Activated effector memory CD4-positive, alpha-beta T cell treated with anti-CD3 and anti-CD28 coated beads, Interleukin-2, amount 50 U/mL, for 16 hours (primary cell): ENCODE data around the gene ADARB2.

Experiments
- DNase-seq: peaks from one replicate; pipeline ENCODE4 v3.0.0-alpha.2; 2020

ADARB2 gene

DNA sequence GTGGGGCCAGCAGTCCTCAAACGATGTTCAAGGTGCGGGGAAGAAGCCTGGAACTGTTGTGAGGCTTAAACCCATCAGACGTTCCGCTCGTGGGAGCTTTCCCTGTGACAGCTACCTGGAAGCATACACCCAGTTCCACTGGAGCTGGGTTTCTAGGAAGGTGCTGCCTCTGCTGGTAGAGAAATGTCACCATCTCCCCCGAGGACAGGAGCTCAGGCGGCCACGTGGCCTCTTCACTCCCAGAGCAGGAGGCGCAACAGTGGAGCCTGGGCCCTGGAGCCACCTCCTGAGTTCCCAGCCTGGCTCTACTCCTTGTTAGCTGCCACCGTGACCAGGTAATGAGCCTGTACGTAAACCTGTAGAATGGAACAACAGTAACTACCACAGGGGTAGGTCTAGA lies 156.1 kb downstream of the ADARB2 start:
- no peak for DNase-seq

DNA sequence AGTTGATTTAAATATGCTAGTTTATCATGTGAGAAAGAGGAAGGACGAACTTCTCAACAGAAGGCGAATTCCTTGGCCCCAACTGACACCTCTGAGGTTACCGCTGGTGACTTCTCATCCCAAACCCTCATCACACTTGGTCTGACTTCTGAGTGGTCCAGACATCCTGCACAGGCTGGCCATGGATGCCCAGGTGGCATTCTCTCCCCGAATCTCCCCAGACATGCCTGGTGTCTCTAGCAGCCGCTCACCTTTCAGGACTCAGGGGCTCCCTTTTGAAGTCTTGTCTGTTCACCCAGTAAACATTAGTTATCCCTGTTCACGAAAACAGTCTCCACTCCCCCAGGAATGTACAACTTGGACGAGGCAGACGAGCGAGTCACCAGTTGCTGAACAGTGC lies 157.7 kb downstream of the ADARB2 start:
- DNase-seq, result no peak

DNA sequence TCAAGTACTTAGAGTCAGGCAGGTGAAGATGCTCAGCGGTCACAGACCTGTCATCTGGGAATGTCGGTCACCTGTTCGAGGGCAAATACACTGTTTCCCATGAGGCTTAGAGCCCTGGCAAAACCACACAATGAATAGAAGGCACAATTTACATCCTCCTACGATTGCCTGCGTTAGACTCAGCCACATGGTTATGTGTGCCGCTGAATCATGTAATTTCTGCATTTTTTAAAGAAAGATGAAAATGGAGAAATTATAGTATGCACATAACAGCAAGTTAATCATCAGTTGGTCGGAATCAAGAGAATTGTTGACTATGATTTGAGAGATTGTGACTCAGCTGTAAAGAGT lies 158.2 kb downstream of the ADARB2 start:
- no peak for DNase-seq

DNA sequence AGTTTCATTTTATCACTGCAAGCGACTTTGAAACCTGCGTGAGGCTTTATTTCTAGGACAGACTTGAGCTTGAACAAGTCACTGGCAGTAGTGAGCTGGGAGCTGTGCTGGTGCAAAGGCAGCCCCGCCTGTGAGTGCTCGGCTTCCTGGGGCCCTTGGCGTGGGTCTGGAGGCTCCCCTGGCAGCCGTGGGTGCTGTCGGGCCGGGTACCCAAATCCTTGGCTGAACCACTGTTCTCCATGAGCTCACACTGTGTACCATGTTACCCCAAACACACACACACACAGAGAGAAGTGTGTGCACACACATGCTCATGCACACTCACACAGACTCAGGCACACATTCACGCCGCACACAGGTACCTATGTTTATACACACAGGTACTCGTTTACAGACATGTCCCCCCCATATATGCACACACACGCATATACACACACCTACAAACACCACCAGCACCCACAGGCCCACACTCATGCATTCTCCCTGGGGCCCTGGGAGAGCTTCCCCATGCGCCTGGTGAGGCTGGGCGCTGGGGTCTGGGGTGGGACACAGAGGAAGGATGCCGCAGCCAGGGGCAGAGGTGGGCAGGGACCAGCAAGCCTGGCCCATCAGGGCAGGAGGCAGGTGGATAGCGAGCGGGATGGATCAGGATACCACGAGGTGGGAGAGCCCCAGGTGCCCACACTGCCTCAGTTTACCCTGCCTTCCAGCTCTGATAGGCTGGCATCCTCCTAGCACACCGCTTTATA lies 158.8 kb downstream of the ADARB2 start:
- DNase-seq, result no peak

DNA sequence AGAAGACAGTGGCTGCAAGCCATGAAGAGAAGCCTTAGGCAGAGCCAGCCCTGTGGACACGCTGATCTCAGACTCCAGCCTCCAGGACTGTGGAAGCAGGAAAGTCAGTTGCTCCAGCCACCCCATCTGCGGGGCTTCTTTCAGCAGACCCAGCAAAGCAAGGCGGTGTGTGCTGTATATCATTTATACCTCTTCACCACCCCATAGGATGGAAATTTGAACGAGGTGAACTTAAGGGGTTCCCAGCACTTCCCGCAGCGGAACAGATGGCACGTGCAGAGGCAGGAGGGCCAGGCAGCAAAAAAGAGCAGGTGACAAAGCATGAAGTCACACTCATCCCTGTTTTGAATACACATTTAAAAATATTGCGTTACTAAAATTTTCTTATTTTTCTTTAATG lies 159.4 kb downstream of the ADARB2 start:
- DNase-seq, result no peak

DNA sequence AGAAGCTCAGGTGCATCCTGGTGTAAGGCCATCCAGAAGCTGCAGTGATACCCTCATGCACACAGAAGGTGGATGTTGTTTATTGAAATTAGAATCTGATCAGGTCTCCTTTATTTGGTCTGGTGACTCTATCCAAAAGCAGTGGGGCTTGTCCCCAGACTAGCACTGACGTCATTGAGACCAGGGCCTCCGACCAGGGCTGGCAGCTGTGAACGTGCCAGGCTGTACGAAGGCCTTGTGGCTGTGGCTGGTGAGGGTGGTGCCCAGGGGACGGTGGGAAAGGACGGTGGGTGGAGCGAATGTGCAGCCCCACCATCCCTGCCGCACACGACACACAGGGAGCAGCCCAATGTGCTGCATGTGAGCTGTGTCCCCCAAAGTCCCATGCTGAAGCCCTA lies 160.0 kb downstream of the ADARB2 start:
- no peak for DNase-seq

DNA sequence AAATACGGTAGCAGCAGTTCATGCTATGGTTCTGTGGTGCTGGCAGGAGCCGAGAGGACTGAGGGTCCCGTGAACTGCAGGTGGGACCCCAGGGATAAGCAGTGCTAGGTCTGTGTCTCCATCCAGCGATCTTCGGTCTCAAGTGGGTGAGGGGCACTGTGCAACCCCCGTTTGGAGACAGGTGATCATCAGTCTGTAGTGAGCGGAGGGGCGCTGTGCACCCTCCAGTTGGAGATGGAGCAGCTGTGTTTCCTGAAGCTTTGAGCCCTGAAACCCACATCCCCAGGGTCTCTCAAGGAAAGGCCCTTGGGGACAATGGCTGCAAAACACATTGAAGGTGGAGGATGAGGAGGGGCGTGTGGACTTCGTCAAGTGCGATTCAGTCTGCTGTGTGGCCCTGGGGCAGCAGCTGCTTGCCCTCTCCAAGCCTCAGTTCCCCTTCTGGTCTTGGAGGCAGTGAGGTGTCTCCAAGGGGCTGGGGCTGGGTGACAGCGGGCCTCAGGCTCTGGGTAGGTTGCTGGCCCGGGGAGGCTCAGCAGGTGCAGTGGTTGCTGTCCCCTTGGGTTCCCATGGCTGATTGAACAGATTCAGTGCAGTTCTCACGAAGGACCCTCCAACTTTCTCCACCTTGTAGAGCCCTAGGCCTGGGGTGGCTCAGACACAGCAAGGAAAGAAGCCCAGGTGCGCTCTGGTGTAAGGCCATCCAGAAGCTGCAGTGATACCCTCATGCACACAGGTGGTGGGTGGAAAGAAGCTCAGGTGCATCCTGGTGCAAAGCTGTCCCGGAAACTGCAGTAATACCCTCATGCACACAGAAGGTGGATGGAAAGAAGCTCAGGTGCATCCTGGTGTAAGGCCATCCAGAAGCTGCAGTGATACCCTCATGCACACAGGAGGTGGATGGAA lies 160.6 kb downstream of the ADARB2 start:
- DNase-seq, result no peak

DNA sequence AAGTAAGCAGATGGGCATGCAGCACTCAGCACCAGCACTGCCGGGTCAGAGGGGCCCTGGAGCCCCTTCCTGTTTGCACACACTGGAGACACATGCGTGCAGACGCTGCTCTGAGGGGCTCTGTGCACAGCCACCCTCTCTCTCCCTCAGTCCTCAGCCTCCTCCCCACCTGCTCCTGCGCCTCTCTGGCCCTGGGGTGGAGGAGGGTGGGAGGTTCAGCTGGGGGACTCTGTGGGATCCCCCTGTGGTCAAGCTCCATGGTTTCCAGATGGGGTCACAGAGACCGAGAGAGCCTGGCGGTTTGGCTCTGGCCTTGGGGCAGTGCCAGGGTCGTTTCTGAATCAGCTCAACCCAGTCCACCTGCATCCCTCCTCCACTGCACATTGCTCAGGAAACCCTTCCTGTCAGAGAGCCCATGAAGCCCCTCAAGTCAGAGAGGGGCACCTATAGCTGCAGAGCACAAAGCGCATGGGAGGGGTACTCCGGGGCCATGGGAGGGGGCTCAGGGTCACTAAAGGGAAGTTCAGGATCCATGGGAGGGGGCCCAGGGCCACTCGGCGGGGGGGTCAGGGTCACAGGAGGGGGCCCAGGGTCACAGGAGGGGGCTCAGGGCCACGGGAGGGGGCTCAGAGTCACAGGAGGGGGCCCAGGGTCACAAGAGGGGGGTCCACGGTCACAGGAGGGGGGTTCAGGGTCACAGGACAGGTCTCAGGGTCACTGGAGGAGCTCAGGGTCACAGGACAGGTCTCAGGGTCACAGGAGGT lies 161.7 kb downstream of the ADARB2 start:
- DNase-seq, result no peak

DNA sequence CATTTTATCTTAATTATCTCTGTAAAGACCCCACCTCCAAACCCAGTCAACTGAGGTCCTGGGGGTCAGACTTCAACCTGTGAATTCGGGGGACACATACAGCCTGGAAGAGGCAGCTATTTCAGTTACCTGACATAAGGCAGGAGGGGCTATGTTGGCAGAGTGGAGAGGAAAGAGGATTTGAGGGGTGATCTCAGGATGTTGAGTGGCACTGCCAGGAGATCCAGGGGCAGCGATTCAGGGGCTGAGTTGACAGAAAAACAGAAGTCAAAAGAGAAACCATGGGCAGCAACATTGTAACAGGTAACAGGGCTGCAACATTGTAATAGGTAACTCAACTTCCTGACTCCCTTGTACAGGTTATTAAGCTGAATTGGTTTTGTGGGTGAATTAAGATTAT lies 162.6 kb downstream of the ADARB2 start:
- no peak for DNase-seq

DNA sequence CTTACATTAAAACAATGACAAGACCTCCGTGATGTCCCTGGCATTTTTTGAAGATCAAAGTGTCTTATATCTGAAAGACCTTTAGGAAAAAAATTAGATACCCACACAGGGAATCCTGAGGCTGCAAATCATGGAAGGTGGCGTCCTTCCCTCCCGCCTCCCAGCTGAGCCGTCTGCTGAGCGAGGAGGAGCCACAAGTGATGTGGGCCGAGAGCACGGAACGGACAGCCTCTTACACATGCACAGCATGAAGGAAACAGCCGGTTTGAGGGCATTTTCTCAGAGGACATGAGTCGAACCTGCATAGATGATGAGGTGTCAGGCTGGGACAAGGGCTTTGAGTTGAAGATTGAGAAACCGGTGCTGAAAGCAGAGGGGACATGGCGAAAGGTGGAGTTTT lies 163.3 kb downstream of the ADARB2 start:
- DNase-seq, result no peak

DNA sequence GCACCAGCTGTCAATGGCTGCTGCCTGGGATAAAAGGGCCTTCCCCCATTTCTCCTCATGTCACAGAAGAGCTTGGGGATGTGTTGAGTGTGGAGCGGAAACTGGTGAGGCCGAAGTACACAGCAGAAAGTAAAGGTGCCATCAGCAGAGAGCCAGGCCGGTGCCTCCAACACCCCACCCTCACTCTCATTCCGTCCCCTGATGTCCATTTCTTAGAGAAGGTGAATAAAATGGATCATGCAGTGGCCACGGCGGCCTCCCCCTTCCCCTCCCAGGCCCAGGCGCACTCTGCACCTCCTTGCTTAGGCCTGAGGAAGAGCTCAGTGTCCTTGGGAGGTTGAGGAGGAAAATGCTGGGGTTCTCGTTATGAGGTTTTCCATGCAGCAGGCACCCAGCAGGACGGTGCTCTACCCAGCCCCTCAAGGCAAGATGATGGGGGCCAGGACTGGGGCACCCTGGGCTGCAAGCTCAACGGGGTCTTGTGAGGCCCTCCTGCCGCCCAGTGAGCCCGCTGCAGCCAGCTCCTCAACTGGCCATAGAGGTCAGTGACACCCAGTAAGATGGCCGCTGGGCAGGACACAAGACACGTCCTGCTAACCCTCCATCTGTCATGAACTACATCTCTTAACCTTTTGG lies 163.9 kb downstream of the ADARB2 start:
- DNase-seq, result no peak

DNA sequence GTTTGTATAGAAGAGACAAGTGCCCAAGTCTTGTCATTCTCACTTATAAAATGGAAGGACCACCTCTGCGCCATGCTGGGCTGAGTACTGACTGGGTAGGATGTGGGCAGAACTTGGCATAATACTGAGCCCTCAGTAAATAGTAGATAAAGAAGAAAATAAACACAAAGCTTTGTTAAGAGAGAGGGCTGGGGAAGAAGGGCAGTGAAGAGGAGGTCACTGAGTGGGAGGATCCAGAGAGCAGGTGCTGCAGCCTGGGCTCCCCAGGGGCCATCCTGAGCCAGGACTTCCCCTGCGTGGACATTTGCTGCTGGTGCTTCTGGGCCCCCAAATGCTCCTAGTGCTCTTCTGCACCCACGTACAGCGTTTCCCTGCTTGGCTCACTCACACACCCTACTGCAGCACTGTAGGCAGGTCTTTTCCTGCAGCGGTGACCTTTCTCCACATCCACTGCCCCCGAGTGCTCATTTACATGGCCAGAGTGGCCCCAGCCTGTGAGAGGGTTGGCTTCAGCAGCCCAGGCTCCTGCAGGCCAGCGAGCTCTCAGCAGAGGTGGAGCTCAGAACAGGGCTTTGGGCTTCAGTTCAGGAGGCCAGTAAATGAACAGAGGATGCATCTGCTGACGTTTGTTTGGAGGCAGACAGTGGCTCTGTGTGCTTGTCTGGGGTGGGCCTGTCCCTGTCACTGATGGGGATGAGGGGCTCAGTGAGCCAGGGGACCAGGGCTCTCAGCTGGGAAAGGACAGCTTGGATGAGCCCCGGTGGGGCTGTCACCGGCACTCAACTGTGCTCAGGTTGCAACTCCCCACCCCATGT lies 164.6 kb downstream of the ADARB2 start:
- DNase-seq, result no peak

DNA sequence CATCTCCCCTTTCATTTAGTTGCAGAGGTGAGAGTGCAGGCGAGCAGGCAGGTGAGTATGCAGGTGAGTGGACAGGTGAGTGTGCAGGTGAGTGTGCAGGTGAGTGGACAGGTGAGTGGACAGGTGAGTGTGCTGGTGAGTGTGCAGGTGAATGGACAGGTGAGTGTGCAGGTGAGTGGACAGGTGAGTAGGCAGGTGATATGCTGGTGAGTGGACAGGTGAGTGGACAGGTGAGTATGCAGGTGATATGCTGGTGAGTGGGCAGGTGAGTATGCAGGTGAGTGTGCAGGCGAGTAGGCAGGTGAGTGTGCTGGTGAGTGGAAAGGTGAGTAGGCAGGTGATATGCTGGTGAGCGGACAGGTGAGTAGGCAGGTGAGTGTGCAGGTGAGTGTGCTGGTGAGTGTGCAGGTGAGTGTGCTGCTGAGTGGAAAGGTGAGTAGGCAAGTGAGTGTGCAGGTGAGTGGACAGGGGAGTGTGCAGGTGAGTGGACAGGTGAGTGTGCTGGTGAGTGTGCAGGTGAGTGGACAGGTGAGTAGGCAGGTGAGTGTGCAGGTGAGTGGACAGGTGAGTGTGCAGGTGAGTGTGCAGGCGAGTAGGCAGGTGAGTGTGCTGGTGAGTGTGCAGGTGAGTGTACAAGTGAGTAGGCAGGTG lies 165.6 kb downstream of the ADARB2 start:
- no peak for DNase-seq

DNA sequence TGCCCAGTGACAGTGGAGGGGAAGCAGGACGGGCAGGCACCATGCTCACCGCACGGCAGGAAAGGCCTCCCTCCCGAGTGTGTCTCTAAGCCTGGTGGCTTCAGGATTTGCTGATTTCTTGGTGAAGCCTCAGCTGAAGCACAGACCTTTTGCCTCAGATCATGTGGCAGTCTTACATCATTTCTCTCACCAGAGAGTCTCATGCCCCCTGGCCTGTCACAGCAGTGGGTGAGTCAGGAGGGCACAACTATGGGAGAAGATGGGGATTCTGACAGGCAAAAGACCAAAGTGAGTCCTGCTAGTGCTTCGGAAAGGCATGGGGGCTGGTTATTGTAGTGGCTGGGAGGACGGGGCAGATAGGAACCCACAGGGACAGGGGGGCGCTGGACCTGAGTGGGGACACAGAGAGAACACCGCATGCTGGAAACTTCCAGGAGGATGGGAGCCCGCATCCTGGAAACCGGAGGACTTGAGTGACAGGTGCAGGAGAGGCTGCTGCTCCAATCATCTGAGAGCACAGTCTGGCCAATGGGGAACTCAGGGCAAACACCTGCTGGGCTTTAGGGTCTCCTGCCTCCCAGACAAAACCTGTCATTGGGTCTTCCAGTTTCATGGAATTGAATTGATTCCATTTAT lies 166.8 kb downstream of the ADARB2 start:
- DNase-seq, result no peak

DNA sequence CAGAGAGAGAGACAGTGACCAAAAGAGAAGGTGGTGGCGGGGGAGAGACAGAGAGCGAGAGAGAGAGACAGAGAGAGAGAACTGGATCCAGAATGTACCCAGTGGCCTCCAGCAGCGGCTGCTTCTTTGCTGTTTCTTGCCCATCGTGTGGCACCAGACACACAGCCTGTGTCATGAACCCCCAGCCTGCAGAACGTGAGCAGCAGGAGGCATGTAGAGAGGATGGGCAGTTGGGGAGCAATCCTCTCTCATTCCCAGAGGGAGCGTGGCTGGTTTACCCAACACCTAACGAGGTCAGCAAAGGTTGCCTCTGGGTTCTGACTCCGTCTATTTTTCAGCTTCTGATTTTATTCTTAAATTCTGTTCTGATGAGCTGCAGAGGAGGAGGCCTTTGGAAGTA lies 168.1 kb downstream of the ADARB2 start:
- DNase-seq, result no peak

DNA sequence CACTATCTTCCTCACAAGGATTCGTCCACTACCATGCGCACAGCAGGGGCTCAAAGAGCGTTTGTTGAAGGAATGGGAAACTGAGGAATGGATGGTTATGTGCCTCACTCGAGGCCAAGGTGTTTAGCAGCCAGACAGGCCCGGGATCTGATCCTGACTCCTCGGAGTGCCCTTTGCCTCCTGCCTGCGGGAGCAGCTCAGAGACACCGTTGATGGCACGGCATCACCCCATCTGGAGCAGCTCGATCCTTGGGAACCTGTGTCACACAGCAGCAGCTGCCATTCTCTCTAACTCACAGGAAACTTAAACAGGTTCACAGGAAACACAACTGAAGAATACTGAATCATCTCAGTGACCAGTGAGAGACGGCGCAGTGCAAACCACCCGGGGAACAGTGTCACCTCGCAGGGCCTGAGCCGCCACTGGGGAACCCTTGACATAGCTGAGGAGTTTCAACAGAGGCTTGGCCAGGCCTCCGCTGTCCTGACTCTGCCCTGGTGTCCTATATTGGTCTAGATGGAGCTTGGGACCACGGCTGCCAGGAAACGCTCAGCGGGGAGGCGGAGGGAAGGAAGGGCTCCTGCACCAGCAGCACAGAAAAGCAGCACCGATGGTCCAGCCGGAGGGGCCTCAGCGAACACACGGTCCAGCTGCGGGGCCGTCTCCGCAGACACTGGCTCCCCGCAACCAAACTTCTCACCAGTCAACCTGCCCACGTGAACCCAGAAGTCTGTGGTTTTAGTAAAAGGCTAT lies 169.4 kb downstream of the ADARB2 start:
- DNase-seq, result no peak

DNA sequence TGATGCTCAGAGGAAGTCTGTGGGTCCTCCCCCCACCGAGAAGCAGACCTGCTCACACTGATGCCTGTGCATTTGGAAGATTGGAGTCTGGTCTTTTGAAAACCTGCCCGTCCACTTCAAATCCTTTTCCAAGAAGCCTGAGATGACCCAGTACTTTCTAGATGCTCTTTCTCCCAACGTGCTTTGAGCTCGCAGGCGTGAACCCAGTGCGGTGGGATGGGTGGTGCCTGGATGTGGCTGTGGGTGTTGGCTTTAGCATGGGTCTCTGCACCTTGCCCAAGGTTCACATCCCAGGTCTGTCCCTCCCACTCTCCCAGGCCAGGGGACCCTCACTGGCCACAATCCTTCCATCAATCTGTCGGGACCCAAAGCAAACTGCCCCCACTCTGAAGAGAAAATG lies 170.2 kb downstream of the ADARB2 start:
- no peak for DNase-seq

DNA sequence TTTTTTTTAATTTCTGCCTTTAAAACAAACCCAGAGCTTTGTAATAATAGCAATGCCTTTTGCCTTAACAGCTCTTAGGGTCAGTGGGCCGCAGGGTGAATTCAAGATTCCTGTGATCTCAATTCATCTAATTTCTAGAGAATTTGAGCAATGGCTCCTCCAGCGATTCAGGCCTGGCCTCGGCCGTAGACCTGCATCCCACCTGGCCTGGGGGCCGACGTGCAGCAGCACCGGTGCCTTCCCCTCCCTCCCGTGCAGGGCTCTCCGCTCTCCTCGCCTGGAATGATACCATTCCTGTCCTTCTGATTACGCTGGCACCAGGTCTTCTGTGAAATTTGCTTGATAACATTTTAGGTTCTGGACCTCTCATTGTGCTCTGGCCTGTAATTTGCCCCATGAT lies 172.5 kb downstream of the ADARB2 start:
- DNase-seq, result no peak

DNA sequence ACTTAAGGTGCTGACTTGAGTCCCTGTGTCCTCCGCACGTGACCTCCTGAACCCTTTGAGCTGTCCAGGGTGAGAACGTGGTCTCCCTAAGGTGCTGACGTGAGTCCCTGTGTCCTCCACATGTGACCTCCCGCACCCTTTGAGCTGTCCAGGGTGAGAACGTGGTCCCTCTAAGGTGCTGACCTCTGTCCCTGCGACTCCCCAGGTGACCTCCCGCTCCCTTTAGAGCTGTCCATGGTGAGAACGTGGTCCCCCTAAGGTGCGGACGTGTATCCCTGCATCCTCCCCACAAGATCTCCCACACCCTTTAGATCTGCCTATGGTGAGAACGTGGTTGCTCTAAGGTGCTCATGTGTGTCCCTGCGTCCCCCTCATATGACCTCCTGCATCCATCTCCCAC lies 174.3 kb downstream of the ADARB2 start:
- no peak for DNase-seq

DNA sequence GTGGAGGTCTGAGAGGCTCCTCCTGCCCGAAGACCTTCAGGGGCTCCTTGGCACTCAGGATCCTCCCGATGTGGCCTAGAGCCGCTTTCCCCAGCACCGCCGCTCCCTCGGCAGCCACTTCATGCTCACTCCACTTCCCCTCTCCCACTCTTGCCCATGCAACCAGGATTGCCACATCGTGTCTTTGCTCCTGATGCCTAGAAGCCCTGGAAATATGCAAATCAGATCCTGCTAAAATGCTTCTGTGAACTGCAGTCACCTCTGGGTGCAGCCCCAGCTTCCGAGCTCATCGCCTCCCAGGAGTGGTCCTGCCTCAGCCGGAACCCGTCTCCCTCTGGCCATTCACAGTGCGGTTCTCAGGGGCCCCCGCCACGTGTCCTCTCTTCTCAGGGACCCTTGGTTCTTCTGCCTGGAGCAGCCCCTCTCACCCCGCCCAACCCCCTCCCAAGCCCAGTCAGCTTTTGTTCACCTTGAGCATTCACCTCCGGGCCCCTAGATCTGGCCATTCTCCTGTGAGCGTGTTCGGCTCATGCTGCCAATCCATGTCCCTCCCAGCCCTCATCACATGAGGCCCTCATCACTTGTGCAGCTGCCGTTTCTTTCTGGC lies 175.5 kb downstream of the ADARB2 start:
- DNase-seq, result no peak
